Activated naive CD4-positive, alpha-beta T cell (primary cell): Measurements from ENCODE around the gene FRMD6.
A peak's percentile ranks its signal among the peaks of the same experiment; 100 is the strongest.

ENCODE experiments used
- DNase-seq, 4 experiments: peaks; one replicate each; lab custom pipeline; 2025; lab: John Stamatoyannopoulos, UW

Gene FRMD6

GRCh38 chr14:51651388-51652167, at the start of gene FRMD6:
Gene FRMD6 (plus strand): TSS chr14:51651910. CDS start chr14:51689837, 37,927 bp downstream.
- DNase-seq: peak; percentile 68 to 83 (median 78)

- DNase-seq: no peak
Measured at GRCh38 chr14:51602310-51602709, 49.4 kb upstream of the FRMD6 start.

GRCh38 chr14:51603495-51603894, 48.2 kb upstream of the FRMD6 start:
- no peak for DNase-seq

- DNase-seq: no peak
Measured at GRCh38 chr14:51604073-51604472, 47.6 kb upstream of the FRMD6 start.

- DNase-seq: no peak
Measured at GRCh38 chr14:51605575-51605974, 46.1 kb upstream of the FRMD6 start.

- DNase-seq: no peak
Measured at GRCh38 chr14:51607711-51608110, 44.0 kb upstream of the FRMD6 start.

GRCh38 chr14:51609251-51609954, 42.3 kb upstream of the FRMD6 start:
- DNase-seq: no peak

GRCh38 chr14:51609955-51610283, 41.8 kb upstream of the FRMD6 start:
- no peak for DNase-seq

- DNase-seq: no peak
Measured at GRCh38 chr14:51610771-51611170, 40.9 kb upstream of the FRMD6 start.

- DNase-seq: no peak
Measured at GRCh38 chr14:51612449-51612848, 39.3 kb upstream of the FRMD6 start.

GRCh38 chr14:51613416-51613815, 38.3 kb upstream of the FRMD6 start:
- no peak for DNase-seq

GRCh38 chr14:51614707-51615106, 37.0 kb upstream of the FRMD6 start:
- DNase-seq: no peak

- no peak for DNase-seq
Measured at GRCh38 chr14:51616256-51616655, 35.5 kb upstream of the FRMD6 start.

GRCh38 chr14:51616724-51617409, 34.8 kb upstream of the FRMD6 start:
- no peak for DNase-seq

GRCh38 chr14:51619561-51619960, 32.1 kb upstream of the FRMD6 start:
- no peak for DNase-seq

GRCh38 chr14:51620056-51620455, 31.7 kb upstream of the FRMD6 start:
- DNase-seq: no peak

- no peak for DNase-seq
Measured at GRCh38 chr14:51621654-51622053, 30.1 kb upstream of the FRMD6 start.

- DNase-seq: no peak
Measured at GRCh38 chr14:51622376-51622775, 29.3 kb upstream of the FRMD6 start.

- no peak for DNase-seq
Measured at GRCh38 chr14:51624955-51625569, 26.6 kb upstream of the FRMD6 start.

GRCh38 chr14:51626185-51626584, 25.5 kb upstream of the FRMD6 start:
- no peak for DNase-seq

- no peak for DNase-seq
Measured at GRCh38 chr14:51626788-51627187, 24.9 kb upstream of the FRMD6 start.

GRCh38 chr14:51627313-51627712, 24.4 kb upstream of the FRMD6 start:
- no peak for DNase-seq

GRCh38 chr14:51628238-51628637, 23.5 kb upstream of the FRMD6 start:
- DNase-seq: no peak
